B cell (primary cell): ENCODE results near the gene ALX3. TPM values are rescaled to one million over a fixed set of nuclear protein-coding genes. Genes with fewer than 3 reads are reported as not detected.

ENCODE experiments used
- ATAC-seq: fragments of 200-7000 bp; cut with Tn5 transposase; one replicate; pipeline ENCODE4 v1.10.0; 2021; ENCODE audit warnings: low read depth, mild to moderate bottlenecking, moderate number of reproducible peaks, moderate library complexity
- CTCF ChIA-PET: fragments of 350-600 bp; sonication (Branson Sonifier 250); formaldehyde crosslinking; loops from one replicate; lab custom pipeline; 2021; ENCODE audit warnings: antibody characterized with exemption, inconsistent platforms; lab: Charles Lee
- POLR2A ChIA-PET: fragments of 350-600 bp; sonication (Branson Sonifier 250); formaldehyde crosslinking; loops from one replicate; lab custom pipeline; 2021; ENCODE audit warnings: antibody characterized with exemption; lab: Charles Lee
- DNase-seq: peaks from one replicate; pipeline ENCODE4 v3.0.0; 2013
- H2AFZ ChIP-seq: 2 replicates; pipeline ENCODE4 v1.6.1; 2012; ENCODE audit warnings: mild to moderate bottlenecking, low read depth, low read length; ENCODE audit not compliant: insufficient read depth, poor library complexity, severe bottlenecking
- H3K27ac ChIP-seq, 2 donors: 1 replicate in 1 of 2; 2 replicates in 1 of 2; pipeline ENCODE4 v1.5.1; 2012 to 2013; ENCODE audit warnings: low read length in 2 of 2, mild to moderate bottlenecking in 2 of 2, moderate library complexity in 1 of 2
- H3K27me3 ChIP-seq, 4 experiments: fragments of 200-600 bp in 1 of 4; sonication (generic) in 1 of 4; replicated peaks in 1 of 4; 1 replicate in 2 of 4; 2 replicates in 2 of 4; pipeline versions ENCODE4 v1.6.1 to v1.7.0; 2013 to 2016; ENCODE audit warnings: low read length in 3 of 4, mild to moderate bottlenecking in 2 of 4, mixed read lengths in 1 of 4, moderate library complexity in 1 of 4; ENCODE audit not compliant: insufficient read depth in 4 of 4, control insufficient read depth in 3 of 4; ENCODE audit errors: control extremely low read depth in 1 of 4
- H3K36me3 ChIP-seq, 2 experiments: replicated peaks in 1 of 2; 1 replicate in 1 of 2; 2 replicates in 1 of 2; pipeline versions ENCODE4 v1.6.1 to v1.7.1; 2013; ENCODE audit warnings: low read length in 1 of 2; ENCODE audit not compliant: insufficient read depth in 2 of 2, control insufficient read depth in 1 of 2; ENCODE audit errors: control extremely low read depth in 1 of 2, extremely low read depth in 1 of 2
- H3K4me1 ChIP-seq, 2 donors: fragments of 200-600 bp in 1 of 2; sonication (generic) in 1 of 2; 1 replicate in 1 of 2; 2 replicates in 1 of 2; pipeline versions ENCODE4 v1.5.1 to v1.6.1; 2013 to 2017; ENCODE audit warnings: low read length in 2 of 2; ENCODE audit not compliant: control insufficient read depth in 2 of 2, insufficient read depth in 2 of 2
- H3K4me2 ChIP-seq: replicated peaks from 2 replicates; pipeline ENCODE3; 2012; ENCODE audit warnings: mild to moderate bottlenecking, low read depth, low read length; ENCODE audit not compliant: poor library complexity, severe bottlenecking
- H3K4me3 ChIP-seq, 5 experiments: fragments of 200-600 bp in 1 of 5; sonication (generic) in 1 of 5; 1 replicate in 3 of 5; 2 replicates in 2 of 5; pipeline versions ENCODE4 v1.5.1 to v1.7.0; 2011 to 2016; ENCODE audit warnings: low read length in 4 of 5, mild to moderate bottlenecking in 4 of 5, low read depth in 2 of 5, control low read depth in 1 of 5, moderate library complexity in 1 of 5; ENCODE audit not compliant: insufficient read depth in 1 of 5; ENCODE audit errors: control extremely low read depth in 1 of 5, extremely low read depth in 1 of 5
- H3K79me2 ChIP-seq: fragments of 200-600 bp; sonication (generic); one replicate; pipeline ENCODE4 v1.6.0; 2016; ENCODE audit warnings: low read length; ENCODE audit not compliant: control insufficient read depth, insufficient read depth
- H3K9ac ChIP-seq: fragments of 200-600 bp; sonication (generic); 2 replicates; pipeline ENCODE4 v1.6.1; 2017; ENCODE audit warnings: mild to moderate bottlenecking, low read length, moderate library complexity
- H3K9me3 ChIP-seq, 3 donors: one replicate each; pipeline versions ENCODE4 v1.6.1 to v1.7.1; 2013; ENCODE audit warnings: low read length in 2 of 3; ENCODE audit not compliant: control insufficient read depth in 2 of 3, insufficient read depth in 1 of 3; ENCODE audit errors: control extremely low read depth in 1 of 3
- H4K20me1 ChIP-seq: 2 replicates; pipeline ENCODE4 v1.6.0; 2012; ENCODE audit warnings: mild to moderate bottlenecking, low read length; ENCODE audit not compliant: insufficient read depth, control insufficient read depth, poor library complexity, severe bottlenecking
- H3K27ac Mint-ChIP-seq: one replicate; pipeline ENCODE4 v1.8.0; 2021; ENCODE audit warnings: mixed read lengths
- H3K27me3 Mint-ChIP-seq: one replicate; pipeline ENCODE4 v1.8.0; 2021; ENCODE audit warnings: mixed read lengths
- H3K4me1 Mint-ChIP-seq: one replicate; pipeline ENCODE4 v1.8.0; 2021; ENCODE audit warnings: mixed read lengths
- H3K4me3 Mint-ChIP-seq: one replicate; pipeline ENCODE4 v1.8.0; 2021; ENCODE audit warnings: mixed read lengths
- H3K9me3 Mint-ChIP-seq: one replicate; pipeline ENCODE4 v1.8.0; 2022; ENCODE audit warnings: mixed read lengths; ENCODE audit not compliant: insufficient read depth
- CTCF ChIP-seq: fragments of 200-600 bp; IDR thresholded peaks from one replicate; pipeline ENCODE4 v1.8.0; 2022; ENCODE audit warnings: antibody characterized with exemption, mild to moderate bottlenecking
- EZH2 ChIP-seq: IDR thresholded peaks from 2 replicates; pipeline ENCODE4 v1.6.1; 2012; ENCODE audit warnings: borderline replicate concordance, low read depth, mild to moderate bottlenecking, moderate library complexity, low read length; ENCODE audit not compliant: insufficient read depth, poor library complexity, severe bottlenecking
- WGBS: methylation state at CpG from one replicate; pipeline ENCODE4 v1.1.5; 2013; ENCODE audit warnings: missing lambda C conversion rate; ENCODE audit not compliant: insufficient coverage; 5-methylcytosine and 5-hydroxymethylcytosine counted together
- intact Hi-C: fragments of 100-400 bp; cut with micrococcal nuclease; formaldehyde crosslinking; loops from one replicate; pipeline ENCODE4 v1.10.0; 2022
- polyA plus RNA-seq: library from polyadenylated mRNA; depleted of rRNA; stranded (reverse); fragments of >200 nt; gene quantifications from 2 replicates; pipeline ENCODE4 v1.2.3, GENCODE V29; 2012
- total RNA-seq, 2 donors: library from RNA; stranded (reverse); fragments of 120-200 nt in 1 of 2; gene quantifications; 1 replicate in 1 of 2; 2 replicates in 1 of 2; pipeline versions ENCODE4 v1.2.3 to v1.2.4, GENCODE V29; 2013 to 2022

The ALX3 gene
- total and polyA plus RNA-seq, 2 donors (not counting 1 experiment from before 2014, with no cell fraction given): not detected

- Histone ChIP-seq H3K27me3 (peaks cover 0 to 11% (median 2%) of the 10 kb centered on the region in 4 experiments), H3K4me1 (no peaks in the 10 kb centered on the region), H4K20me1 (no peaks in the 10 kb centered on the region), H3K4me2 (no peak overlapping the region), H3K9me3 (peaks cover 0 to 21% (median 1%) of the 10 kb centered on the region in 3 donors), H2AFZ (no peak overlapping the region), H3K9ac (no peak overlapping the region), H3K27ac (no peak overlapping the region), H3K36me3 (no peaks in the 10 kb centered on the region), H3K79me2 (no peaks in the 10 kb centered on the region), H3K4me3 (no peak overlapping the region)
- intact Hi-C loops: no loop called here
- H3K9me3 Mint-ChIP-seq: no peaks in the 10 kb centered on the region
- peaks cover 43% of the 10 kb centered on the region for H3K27me3 Mint-ChIP-seq
- ChIA-PET POLR2A (no interaction called here), CTCF (no interaction called here)
- H3K4me1 Mint-ChIP-seq: no peaks in the 10 kb centered on the region
- ATAC-seq (no peak), DNase-seq (no peak)
- no peak overlapping the region for H3K27ac Mint-ChIP-seq
- TF ChIP-seq CTCF (no peak), EZH2 (no peak)
- H3K4me3 Mint-ChIP-seq: no peak overlapping the region
- 80% methylated on average over 4 of the region's 7 CpGs for WGBS
These were observed 48.3 kb upstream of the ALX3 start for GRCh38 chr1:110118636-110119396.

GRCh38 chr1:110114784-110115183 is 44.3 kb upstream of the ALX3 start:
- 92% methylated on average over 2 of the region's 5 CpGs for WGBS
- no peaks in the 10 kb centered on the region for H3K9me3 Mint-ChIP-seq

More at GRCh38 chr1:110114784-110115183, 44.3 kb upstream of the ALX3 start:
- Histone ChIP-seq H3K9ac (no peak overlapping the region), H3K36me3 (no peaks in the 10 kb centered on the region), H3K4me3 (no peak overlapping the region), H2AFZ (no peak overlapping the region), H3K27me3 (peaks cover 0 to 6% (median 2%) of the 10 kb centered on the region in 4 experiments), H4K20me1 (no peaks in the 10 kb centered on the region), H3K9me3 (peaks cover 0 to 2% (median 0%) of the 10 kb centered on the region in 3 donors), H3K4me1 (no peaks in the 10 kb centered on the region), H3K4me2 (no peak overlapping the region), H3K79me2 (no peaks in the 10 kb centered on the region), H3K27ac (no peak overlapping the region)
- Mint-ChIP-seq H3K27me3 (peaks cover 47% of the 10 kb centered on the region), H3K4me1 (no peaks in the 10 kb centered on the region), H3K27ac (no peak overlapping the region), H3K4me3 (no peak overlapping the region)
- ChIA-PET POLR2A (no interaction called here), CTCF (interaction anchor here (2.7 kb wide), 1 partner anchor 11 kb away, joined by 10 read pairs; no protein-coding TSS in a partner anchor)
- DNase-seq (no peak), ATAC-seq (no peak)
- TF ChIP-seq CTCF (no peak), EZH2 (no peak)
- intact Hi-C loops: no loop called here
